ENCODE data around the gene MPPED1.
A peak's percentile ranks its signal among the peaks of the same experiment; 100 is the strongest.

The MPPED1 gene

DNA sequence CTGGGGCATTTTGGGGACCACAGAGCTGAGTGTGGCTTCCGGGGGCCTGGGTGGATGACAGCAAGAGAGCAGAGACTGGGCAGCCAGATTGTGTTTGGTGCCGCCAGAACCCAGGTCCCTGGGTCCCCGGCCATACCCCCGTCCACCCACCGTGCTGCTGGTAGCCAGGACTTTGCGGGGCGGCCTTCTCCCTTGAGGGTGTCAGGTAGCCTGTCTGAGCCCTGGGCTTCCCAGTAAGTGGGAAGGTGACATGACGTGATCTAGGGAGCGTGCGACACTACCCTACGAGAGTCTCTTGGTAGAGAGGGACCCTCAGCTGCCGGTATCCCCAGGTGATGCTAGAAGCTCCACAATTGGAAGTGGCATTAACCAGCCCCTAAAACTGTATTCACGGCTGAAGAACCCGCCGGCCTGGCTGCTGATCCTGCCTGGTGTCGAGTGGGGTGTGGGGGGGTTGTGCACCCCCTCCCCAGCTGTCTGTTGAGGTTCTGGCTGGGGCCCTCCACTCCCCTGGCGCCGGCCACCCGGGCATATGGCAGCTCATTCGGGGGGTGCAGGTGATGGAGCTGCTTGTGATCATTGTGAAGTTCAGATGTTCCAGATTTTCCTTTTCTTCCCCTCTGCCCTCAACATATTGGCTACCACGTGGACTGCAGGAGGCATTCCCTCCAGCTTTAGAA, 66.9 kb downstream of the MPPED1 start:
- no peak for DNase-seq

DNA sequence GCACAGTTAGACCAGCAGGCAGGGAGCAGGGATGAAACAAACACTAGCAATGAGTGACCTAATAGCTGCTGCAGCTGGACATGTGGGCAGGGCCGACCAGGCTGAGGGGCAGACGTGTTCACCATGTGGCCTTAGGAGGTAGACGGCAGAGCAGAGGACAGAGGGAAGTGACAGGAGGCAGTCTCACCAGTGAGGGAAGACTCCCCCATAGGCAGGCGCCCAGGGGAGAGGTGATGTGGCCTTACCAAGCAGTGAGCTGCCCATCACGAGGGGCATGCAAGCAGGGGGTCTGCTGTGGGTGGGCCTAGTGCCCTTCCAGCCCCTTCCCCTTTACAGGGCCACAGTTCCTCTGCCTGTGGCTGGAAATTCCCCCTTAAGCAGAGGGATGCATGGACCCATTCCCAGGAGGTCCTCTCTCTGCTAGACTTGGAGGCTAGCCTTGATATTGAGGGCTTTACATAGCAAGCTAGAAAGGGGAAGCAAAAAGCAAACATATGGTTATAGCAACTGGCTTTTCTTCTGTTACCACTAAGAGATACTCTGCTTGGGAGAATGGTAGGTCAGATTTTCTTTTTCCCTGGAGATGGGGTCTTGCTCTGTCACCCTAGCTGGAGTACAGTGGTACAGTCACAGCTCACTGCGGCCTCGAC, 67.6 kb downstream of the MPPED1 start:
- peak in 2 of 4 experiments; percentile 18 to 36 for DNase-seq

DNA sequence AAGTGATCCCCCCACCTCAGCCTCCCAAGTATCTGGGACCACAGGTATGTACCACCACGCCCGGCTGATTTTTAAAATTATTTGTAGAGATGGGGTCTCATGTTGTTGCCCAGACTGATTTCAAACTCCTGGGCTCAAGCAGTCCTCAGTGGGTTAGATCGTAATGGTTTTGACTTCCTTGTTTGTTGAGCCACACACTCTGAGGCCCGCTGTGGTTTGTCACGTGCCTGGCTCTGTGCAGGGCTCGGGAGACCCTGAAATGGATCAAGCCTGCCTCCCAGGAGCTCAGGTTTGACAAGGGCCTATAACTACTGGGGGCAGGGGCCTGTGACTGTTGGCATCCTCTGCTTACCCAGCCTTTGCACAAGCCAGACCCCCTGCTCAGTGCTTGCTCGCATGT, 68.1 kb downstream of the MPPED1 start:
- peak; percentile 9 to 59 (median 46) for DNase-seq

DNA sequence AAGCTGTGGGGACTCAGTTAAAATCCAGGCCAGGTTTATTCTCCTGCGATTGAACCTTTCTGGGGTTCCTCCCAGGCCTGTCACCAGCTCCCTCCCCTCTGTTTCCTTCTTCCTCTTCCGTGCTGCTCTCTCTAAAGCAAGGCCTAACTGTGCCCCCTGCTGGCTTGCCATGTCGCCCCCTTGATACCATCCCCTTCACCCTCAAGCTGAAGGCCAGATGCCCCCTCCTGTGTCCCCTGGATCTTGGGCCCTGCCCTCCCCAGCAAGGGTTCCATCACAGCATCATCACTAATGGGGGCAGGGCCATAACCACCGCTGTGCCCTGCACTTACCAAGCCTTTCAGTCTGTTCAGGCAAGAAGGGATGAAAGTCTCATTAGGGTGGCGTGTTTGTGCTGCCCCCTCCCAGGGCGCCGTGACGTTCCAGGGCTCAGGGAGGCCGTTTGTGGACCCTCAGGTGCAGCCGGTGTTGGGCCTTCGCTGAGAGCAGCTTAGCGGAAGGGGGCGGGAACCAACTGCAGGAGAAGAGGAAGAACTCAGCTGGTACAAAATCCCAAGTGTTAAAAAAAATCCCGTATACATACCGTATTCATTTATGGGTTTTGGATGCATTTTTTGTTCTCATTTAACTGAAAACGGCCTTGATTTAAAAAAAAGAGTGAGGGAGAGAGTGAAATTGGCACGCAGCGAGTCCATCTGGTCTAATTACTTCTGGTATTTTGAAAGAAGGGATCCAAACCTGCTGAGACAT, 69.9 kb downstream of the MPPED1 start:
- DNase-seq, result peak; percentile 25 to 67 (median 52)

DNA sequence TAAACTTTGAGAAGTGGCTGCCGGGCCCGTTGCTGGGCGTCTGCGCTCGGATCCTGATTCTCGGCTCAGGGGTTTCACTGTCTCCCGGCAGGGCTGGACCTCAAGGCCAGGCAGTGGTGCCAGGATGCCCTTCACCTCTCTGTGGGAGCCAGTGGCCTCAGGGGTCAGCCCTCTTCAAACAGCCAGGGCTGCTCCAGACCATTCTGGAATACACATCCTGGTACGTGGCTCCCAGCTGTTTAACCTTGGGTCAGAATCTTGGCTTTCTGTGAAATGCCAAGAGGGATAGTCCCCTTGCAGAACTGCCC, 70.5 kb downstream of the MPPED1 start:
- DNase-seq, result no peak

DNA sequence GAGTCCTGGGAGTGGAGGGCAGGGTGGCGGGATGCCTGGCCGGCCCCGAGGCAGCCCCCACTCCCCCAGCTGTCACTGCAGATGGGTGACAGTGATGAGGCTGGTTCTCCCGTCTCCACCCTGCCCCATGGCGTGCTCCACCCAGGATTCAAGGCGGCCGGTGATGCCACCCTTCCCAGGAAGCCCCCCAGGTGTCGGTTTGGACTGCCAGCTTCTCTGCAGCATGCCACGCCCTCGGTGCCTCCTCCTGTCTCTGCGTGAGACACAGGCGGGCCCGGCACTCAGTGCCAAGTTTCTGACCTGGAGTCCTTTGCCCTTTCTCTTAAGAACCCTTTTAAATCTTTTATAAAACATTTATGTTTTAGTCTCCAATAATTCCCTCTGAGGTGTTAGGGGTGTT, 71.5 kb downstream of the MPPED1 start:
- DNase-seq, result no peak

DNA sequence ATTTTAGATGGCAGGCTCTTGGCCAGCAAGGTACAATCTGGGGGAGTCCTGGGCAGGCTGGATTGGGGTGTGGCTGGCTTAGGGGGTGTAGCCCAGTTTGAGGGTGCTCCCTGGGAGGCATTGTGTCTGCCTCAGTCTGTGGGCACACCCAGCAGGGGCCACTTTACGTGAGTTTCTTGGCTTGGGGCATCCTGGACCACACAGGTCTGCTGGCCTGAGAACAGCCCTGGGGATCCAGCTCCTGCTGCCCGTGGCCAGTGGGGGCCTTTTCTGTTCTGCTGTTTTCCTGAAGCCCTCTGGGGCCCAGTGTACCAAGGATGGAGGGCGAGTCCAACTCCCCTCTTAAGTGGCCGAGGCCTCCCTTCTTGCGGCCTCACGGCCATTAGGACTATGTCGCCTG, 71.9 kb downstream of the MPPED1 start:
- no peak for DNase-seq

DNA sequence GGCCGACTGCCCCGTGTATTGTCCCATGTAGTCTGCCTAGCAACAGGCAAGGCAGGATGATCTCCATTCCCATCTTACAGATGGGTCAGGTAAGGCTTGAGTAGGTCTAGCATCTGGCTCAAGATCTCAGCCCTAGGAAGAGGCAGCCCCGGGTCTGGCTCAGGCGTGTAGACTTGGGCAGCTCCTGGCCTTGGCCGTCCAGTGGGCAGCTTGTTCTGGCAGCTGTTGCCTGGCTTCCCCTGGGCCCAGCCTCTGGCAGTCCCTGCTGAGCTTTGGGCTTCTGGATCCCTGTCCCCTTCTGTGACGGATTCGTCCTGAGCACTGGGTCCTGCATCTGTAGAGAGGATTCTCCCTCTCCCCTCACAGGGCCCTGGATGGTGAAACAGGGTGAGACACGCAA, 72.4 kb downstream of the MPPED1 start:
- DNase-seq, result no peak

DNA sequence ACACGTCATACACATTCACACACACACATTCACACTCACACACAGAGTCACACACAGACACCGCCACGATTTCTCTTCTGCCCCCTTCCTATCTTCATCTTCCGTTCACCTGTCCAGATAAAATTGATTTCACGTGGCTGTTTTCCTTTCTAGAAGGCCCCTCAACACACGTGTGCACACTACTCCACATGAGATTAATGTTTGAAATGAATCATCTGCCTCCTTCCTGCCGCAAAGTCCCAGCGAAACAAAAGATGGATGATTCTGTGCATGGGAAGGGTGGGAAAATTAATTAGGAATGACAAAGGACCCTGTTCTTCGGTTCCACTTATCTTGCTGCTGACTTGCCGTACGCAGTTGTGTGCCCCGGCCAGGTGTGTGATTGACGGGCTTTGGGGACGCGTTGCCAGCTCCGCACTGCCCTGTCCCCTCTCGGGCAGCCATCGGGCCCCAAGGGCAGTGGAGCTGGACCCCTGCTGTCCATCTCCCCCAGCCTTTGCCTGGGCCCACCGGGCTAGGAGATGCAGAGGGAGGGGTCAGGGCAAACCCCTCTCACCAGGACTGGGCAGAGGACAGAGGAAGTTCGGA, 73.8 kb downstream of the MPPED1 start:
- DNase-seq, result no peak

DNA sequence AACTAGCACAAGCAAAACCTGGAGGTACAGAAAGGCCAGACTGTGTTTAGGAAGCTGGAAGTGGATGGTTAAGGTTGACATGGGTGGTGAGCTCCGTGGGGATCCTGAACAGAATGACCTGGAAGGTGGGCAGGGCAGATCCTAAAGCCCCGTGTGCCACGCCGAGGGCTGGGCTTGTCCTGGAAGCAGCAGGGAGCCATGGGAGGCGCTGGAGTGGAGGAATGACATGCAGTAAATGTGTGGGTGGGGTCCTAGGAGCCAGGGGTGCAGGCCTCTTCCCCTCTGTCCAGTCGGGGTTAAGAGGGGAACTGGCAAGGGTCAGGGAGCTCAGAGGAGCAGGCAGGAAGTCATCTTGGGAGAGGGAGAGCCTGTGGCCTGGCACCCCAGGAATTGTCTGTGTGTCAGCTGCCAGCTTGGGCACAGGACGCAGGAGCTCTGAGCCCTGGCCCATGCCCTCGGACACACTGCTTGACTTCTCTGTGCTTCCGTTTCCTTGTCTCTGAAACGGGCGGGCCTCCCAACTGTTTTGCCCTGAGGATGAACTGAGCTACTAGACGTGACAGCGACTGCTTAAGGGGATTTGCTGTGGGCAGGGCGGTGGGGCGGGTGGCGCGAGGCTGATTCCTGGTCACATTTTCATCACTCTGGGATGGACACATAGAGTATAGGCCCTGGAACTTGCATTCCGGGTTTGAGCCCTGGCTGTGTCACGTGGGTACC, 75.7 kb downstream of the MPPED1 start:
- DNase-seq, result no peak

DNA sequence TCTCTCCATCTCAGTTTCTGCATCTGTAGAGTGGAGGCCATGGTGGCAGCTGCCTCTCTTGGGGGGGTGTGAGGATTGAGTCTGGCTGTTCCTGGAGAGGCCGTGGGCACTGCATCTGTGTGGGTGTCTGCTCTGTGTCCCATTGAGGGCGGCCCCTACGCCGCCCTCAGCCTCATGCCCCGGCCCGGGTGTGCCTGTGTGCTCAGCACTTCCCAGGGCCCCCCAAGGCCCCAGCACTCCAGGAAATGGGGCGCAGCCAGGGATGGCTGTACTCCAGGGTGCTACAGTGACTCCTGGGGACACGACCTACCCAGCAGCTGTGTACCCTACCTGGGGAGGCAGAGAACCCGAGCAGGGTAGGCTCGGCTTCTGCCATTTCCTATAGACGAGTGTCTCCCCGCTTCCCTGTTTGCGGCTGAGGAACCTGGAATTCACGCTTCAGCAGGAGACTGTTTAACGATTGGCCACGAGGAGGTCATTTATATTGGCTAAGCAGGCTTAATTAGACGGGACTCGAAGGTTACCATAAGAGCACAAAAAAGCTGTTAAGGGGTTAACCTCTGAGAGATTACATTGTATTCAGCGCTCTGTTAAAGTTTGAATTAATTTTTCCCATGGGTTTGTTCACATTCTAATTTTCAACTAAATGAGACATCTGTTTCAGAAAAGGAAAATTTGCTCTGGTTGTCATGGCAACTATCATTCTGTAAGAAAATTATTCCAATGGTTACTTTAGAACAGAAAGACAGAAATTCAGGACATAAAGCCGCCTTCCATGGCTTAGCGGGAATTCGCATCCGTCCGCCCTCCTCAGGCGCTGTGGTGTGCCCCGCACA, 76.4 kb downstream of the MPPED1 start:
- DNase-seq, result no peak

DNA sequence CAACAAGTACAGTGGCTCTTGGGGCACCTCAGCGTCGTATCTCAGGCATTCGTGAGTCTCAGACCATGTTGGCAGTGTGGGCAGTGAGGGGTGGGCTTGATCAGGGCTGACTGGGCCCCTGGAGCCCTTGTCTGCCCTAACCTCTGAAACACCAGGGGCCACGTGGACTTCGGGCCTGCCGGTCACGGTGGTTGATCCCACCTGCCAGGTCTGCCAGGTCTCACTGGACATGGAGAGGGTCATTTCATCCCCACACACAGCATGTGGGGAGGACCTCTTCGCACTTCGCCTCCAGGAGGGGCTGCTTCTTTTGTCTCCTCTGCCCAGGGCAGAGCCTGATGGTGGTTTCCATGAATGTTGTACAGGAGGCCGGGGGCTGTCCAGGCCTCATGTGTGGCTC, 77.1 kb downstream of the MPPED1 start:
- DNase-seq, result no peak

DNA sequence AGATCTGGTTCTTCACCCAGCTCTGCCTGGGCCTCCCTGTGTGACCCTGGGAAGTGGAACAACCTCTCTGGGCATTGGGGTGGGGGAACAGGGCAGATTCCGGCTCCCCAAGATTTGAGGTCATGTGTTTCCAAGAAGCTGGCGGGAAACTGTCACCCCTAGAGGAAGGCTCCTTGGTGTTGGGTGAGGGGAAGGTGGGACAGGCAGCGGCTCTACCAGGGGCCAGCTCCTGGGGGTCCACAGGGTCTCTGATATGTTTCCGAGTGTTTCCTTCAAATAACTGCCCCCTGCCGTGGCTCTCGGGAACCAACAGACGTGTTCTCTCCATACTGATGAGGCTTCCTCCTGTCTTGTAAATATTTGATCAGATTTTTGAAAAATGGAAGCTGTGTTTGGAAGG, 78.5 kb downstream of the MPPED1 start:
- no peak for DNase-seq

DNA sequence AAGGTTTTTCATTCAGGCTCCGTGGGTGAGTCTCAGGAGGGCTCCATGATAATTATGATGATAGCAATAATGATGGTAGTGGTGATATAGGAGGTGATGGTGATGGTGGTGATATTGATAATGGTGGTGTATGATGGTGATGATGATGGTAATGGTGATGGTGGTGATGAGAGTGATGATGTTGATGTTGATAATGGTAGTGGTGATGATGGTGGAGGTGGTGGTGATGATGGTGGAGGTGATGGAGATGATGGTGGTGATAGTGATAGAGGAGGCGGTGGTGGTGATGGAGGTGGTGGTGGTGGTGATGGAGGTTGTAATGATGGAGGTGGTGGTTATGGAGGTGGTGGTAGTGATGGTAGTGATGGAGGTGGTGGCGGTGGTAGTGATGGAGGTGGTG, 79.4 kb downstream of the MPPED1 start:
- DNase-seq, result no peak

DNA sequence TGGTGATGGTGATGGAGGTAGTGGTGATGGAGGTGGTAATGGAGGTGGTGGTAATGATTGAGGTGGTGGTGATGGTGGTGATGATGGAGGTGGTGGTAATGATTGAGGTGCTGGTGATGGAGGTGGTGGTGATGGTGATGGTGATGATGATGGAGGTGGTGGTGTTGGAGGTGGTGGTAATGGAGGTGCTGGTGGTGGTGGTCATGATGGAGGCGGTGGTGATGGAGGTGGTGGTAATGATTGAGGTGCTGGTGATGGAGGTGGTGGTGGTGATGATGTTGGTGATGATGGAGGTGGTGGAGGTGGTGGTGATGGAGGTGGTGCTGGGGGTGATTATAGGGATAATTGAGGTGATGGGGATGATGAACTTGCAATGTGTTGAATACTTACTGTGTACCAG, 79.9 kb downstream of the MPPED1 start:
- DNase-seq, result no peak

DNA sequence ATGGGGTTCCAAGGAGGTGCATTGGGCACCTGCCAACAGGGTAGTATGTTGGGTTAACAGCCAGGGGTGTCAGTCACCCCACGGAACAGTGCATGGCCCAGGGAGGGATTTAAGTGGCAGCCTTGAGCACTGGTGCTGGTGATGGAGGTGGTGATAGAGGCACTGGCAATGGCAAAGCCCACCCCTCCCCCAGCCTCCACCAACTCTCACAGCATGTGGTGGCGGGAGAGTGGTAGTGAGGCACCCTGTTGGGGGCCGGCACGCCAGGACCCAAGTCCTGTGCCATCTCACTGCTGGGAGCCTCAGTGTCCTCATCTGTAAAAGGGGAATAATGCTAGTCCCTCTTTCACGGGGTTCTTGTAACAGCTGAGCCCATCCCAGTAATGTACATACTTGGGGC, 81.5 kb downstream of the MPPED1 start:
- DNase-seq, result no peak

DNA sequence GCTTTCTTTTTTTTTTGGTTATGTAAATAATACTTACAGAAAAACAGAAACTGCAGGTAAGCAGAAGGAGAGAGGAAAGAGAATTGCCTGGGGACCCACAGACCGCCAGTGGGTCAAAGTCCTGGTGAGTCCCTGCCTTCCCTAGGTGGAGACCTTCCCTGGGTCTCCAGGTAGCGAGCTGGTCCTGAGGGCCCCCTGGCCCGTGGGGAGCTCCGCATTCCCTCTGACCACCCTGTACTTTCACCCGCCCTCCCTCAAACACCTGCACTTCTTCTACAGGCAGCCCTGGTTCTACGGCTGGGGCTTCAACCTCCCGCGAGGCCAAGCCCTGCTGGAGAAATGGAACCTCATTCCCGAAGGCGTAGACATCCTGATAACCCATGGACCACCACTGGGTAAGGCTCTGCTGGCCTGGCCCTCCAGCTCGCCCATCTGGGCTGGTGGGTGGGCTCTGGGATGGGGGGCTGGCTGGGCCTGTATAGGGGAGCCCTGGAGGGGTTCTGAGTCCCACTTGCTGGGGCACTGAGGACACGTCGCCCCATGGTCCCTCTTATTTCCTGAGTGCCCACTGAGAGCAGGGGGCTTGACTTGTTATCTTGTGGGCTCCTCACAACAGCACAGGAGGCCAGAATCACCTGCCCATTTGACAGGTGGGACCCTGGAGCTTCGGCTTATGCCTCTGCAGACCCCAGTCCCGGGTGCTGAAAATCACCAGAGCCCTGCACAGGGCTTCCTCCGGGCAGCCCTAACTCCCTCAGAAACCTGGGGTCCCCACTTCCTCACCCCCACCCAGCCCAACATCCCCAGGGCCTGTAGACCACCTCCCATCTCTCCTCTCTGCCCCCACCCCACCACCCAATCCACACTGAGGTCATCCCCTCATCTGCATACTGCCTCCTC, 86.4 kb downstream of the MPPED1 start:
- DNase-seq, result no peak

DNA sequence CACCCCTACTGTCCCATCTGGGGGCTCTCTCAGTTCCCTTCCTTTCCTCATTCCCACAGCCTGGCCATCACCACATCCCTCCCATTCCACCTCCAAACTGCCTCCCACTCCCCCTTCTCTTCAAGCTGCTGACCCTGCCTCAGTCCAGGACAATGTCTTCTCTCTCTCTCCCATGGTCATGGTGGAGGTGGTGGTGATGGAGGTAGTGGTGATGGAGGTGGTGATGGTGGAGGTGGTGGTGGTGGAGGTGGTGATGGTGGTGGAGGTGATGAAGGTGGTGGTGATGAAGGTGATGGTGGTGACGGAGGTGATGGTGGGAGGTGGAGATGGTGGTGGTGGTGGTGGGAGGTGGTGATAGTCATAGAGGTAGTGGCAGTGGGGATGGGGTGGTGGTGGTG, 87.0 kb downstream of the MPPED1 start:
- DNase-seq, result no peak

DNA sequence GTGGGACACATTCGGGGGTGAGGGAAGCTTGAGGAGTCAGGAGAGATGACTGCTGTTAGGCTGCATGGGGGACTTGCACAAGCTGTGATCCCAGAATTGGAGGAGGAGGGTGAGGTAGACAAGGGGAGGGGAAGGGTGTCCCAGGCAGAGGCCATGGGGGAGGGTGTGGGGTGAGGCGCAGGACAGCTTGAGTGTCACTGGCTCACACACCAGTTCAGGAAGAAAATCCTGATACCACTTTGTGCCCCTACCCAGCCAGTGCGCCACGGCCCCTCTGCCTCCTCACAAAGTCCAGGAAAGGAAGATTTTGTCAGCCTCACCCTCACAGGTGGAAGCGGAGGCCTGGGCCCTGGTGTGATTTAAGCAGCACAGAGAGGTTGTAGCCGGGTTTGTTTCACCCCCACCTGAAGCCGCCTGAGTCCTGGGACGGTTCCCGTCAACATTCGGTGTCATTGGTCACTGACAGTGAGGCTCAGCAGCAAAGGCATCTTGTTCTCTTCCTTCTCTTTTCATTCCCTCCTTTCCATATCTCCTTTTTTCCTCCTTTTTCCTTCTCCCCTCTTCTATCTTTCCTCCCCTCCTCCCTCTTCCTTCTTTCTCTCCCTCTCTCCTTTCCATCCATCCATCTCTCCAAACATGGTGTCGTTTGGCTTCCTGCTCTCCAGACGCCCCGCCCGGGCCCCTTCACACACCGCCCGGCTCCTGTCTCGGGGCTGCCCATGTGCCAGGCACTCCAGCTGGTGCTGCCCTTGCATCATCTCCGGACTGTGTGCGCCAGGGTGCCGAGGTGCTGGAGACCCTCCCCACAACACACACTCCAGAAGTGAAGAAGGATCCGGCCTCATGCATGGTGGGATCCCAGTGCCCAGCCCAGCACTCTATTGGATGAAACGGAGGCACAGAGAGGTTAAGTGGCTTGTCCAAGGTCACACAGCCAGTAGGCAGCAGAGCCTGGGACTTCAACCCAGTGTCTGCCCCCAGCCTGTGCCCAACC, 89.3 kb downstream of the MPPED1 start:
- DNase-seq, result no peak

DNA sequence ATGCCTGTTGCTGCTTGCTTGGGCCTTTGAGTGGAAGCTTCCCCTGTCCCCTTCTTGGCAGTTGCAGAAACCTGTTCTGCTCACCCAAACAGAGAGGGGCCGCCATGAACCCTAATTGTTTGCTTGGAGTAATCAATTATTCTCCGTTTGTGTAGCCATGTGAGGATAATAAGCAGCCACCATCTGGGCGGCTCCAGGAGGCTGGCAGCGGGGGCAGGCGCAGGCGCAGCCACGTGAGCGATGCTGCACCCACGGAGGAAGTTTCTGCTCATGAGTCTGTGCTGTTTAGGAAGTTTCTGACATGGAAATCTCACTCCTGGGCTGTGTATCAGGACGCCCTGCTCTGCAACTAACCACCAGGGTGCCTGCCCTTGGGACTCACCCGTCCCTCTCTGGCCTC, 90.1 kb downstream of the MPPED1 start:
- no peak for DNase-seq
